HCT116 (cell line): ENCODE results near the gene ERC1. TPM values are rescaled to one million over a fixed set of nuclear protein-coding genes. Genes with fewer than 3 reads are reported as not detected.

Source experiments
- ATAC-seq: fragments of 200-7000 bp; cut with Tn5 transposase; 2 replicates; pipeline ENCODE4 v1.9.1; 2020; ENCODE audit warnings: mild to moderate bottlenecking, moderate library complexity
- BruUV-seq: library from RNA; stranded (reverse); fragments of 400-500 nt; replicated peaks from 2 replicates; lab custom pipeline; 2021; lab: Mats Ljungman, UMichigan
- CTCF ChIA-PET: fragments of 300-600 bp; sonication (Branson Sonifier 250); formaldehyde crosslinking; loops from one replicate; lab custom pipeline; 2021; ENCODE audit warnings: antibody characterized with exemption; lab: Charles Lee
- POLR2A ChIA-PET: fragments of 300-600, 350-600 bp; sonication (Branson Sonifier 250); formaldehyde crosslinking; loops from one replicate; lab custom pipeline; 2021; ENCODE audit warnings: antibody characterized with exemption; lab: Charles Lee
- RAD21 ChIA-PET, 2 experiments: fragments of 300-600 bp; sonication (Branson Sonifier 250); formaldehyde crosslinking; loops; one replicate each; lab custom pipeline; 2023; ENCODE audit warnings: low total read pairs in 2 of 2; ENCODE audit not compliant: uncharacterized antibody in 2 of 2, unreplicated experiment in 2 of 2, low non-redundant PET in 1 of 2; lab: Charles Lee
- DNase-seq: peaks from one replicate; pipeline ENCODE4 v3.0.0-alpha.2; 2010; ENCODE audit warnings: low read depth, low spot score
- H2AFZ ChIP-seq: fragments of 200-600 bp; shearing (Covaris generic), sonication (generic); 2 replicates; pipeline ENCODE4 v1.6.1; 2017; ENCODE audit warnings: low read depth, mixed run types, mixed read lengths, antibody characterized with exemption, low read length; ENCODE audit not compliant: poor library complexity, severe bottlenecking
- H3K27ac ChIP-seq: 2 replicates; pipeline ENCODE4 v1.5.1; 2012; ENCODE audit warnings: low read depth, low read length
- H3K27me3 ChIP-seq: fragments of 200-600 bp; sonication (generic); 2 replicates; pipeline ENCODE4 v1.6.1; 2016; ENCODE audit warnings: mixed run types, low read length, mixed read lengths; ENCODE audit not compliant: insufficient read depth
- H3K36me3 ChIP-seq, 2 experiments: fragments of 200-500 bp in 1 of 2; fragments of 200-600 bp in 1 of 2; sonication (Bioruptor generic) in 1 of 2; sonication (generic) in 1 of 2; 2 replicates each; pipeline versions ENCODE4 v1.5.1 to v1.6.1; 2014 to 2016; ENCODE audit warnings: low read length in 2 of 2, inconsistent platforms in 1 of 2, mixed read lengths in 1 of 2, mixed run types in 1 of 2; ENCODE audit not compliant: insufficient read depth in 2 of 2, control insufficient read depth in 1 of 2
- H3K4me1 ChIP-seq, 2 experiments: fragments of 200-600 bp in 1 of 2; sonication (generic) in 1 of 2; 2 replicates each; pipeline versions ENCODE4 v1.5.1 to v1.6.1; 2012 to 2017; ENCODE audit warnings: low read length in 2 of 2, inconsistent platforms in 1 of 2, mild to moderate bottlenecking in 1 of 2, mixed read lengths in 1 of 2, mixed run types in 1 of 2, moderate library complexity in 1 of 2; ENCODE audit not compliant: insufficient read depth in 2 of 2, control insufficient read depth in 1 of 2
- H3K4me2 ChIP-seq: fragments of 200-600 bp; sonication (generic); 2 replicates; pipeline ENCODE4 v1.6.1; 2017; ENCODE audit warnings: mixed run types, low read length, mixed read lengths
- H3K4me3 ChIP-seq, 2 experiments: fragments of 200-600 bp in 1 of 2; sonication (generic) in 1 of 2; replicated peaks in 1 of 2; 2 replicates each; pipeline ENCODE4 v1.5.1; 2011 to 2016; ENCODE audit warnings: low read length in 2 of 2, control low read depth in 1 of 2, low read depth in 1 of 2, mild to moderate bottlenecking in 1 of 2, mixed read lengths in 1 of 2, mixed run types in 1 of 2
- H3K79me2 ChIP-seq: fragments of 200-600 bp; sonication (generic); 2 replicates; pipeline ENCODE4 v1.6.1; 2017; ENCODE audit warnings: mild to moderate bottlenecking, mixed run types, low read length, moderate library complexity, mixed read lengths; ENCODE audit not compliant: insufficient read depth
- H3K9ac ChIP-seq: fragments of 200-600 bp; sonication (generic); 2 replicates; pipeline ENCODE4 v1.6.1; 2016; ENCODE audit warnings: low read length, mixed read lengths
- H3K9me2 ChIP-seq: fragments of 200-600 bp; sonication (generic), shearing (Covaris generic); 2 replicates; pipeline ENCODE4 v1.6.1; 2017; ENCODE audit warnings: mixed run types, mild to moderate bottlenecking, moderate library complexity; ENCODE audit not compliant: insufficient read depth
- H3K9me3 ChIP-seq, 2 experiments: fragments of 200-500 bp in 1 of 2; fragments of 200-600 bp in 1 of 2; sonication (Bioruptor generic) in 1 of 2; sonication (generic) in 1 of 2; 2 replicates each; pipeline ENCODE4 v1.6.1; 2014 to 2017; ENCODE audit warnings: low read length in 2 of 2, mixed read lengths in 2 of 2, inconsistent platforms in 1 of 2, low read depth in 1 of 2, mild to moderate bottlenecking in 1 of 2, mixed run types in 1 of 2, moderate library complexity in 1 of 2; ENCODE audit not compliant: control insufficient read depth in 1 of 2, insufficient read depth in 1 of 2
- H4K20me1 ChIP-seq: fragments of 200-600 bp; sonication (generic), shearing (Covaris generic); 2 replicates; pipeline ENCODE4 v1.6.1; 2017; ENCODE audit warnings: mixed run types, mild to moderate bottlenecking, moderate library complexity; ENCODE audit not compliant: insufficient read depth
- ATF3 ChIP-seq: IDR thresholded peaks from 2 replicates; pipeline ENCODE4 v1.6.1; 2012
- CEBPB ChIP-seq: IDR thresholded peaks from 2 replicates; pipeline ENCODE4 v1.6.1; 2012; ENCODE audit warnings: low read depth
- CTCF ChIP-seq, 3 experiments: fragments of 200-600 bp in 1 of 3; sonication (generic) in 1 of 3; IDR thresholded peaks in 2 of 3; conservative IDR thresholded peaks in 1 of 3; 2 replicates each; pipeline ENCODE4 v1.5.1; 2012 to 2017; ENCODE audit warnings: low read depth in 2 of 3, low read length in 2 of 3, antibody characterized with exemption in 1 of 3, borderline replicate concordance in 1 of 3, control low read depth in 1 of 3, mild to moderate bottlenecking in 1 of 3, mixed read lengths in 1 of 3, mixed run types in 1 of 3, moderate library complexity in 1 of 3; ENCODE audit not compliant: insufficient read depth in 1 of 3
- EGR1 ChIP-seq: IDR thresholded peaks from 2 replicates; pipeline ENCODE4 v1.6.1; 2012; ENCODE audit warnings: low read depth
- ELF1 ChIP-seq: IDR thresholded peaks from 2 replicates; pipeline ENCODE4 v1.6.1; 2012; ENCODE audit warnings: low read depth, borderline replicate concordance
- FOSL1 ChIP-seq: IDR thresholded peaks from 2 replicates; pipeline ENCODE4 v1.6.1; 2012; ENCODE audit warnings: low read depth
- JUND ChIP-seq: IDR thresholded peaks from 2 replicates; pipeline ENCODE4 v1.6.1; 2012
- MAX ChIP-seq: IDR thresholded peaks from 2 replicates; pipeline ENCODE4 v1.6.1; 2012
- POLR2A ChIP-seq: IDR thresholded peaks from 2 replicates; pipeline ENCODE4 v1.7.0; 2011; ENCODE audit warnings: borderline replicate concordance; ENCODE audit not compliant: insufficient read depth, insufficient read length; ENCODE audit errors: extremely low read depth
- POLR2AphosphoS5 ChIP-seq: IDR thresholded peaks from 2 replicates; pipeline ENCODE4 v1.6.1; 2011; ENCODE audit warnings: mild to moderate bottlenecking, low read depth, low read length, moderate library complexity
- RAD21 ChIP-seq: IDR thresholded peaks from 2 replicates; pipeline ENCODE4 v1.6.1; 2012; ENCODE audit warnings: low read depth, mild to moderate bottlenecking
- REST ChIP-seq: IDR thresholded peaks from 2 replicates; pipeline ENCODE4 v1.6.1; 2012; ENCODE audit warnings: low read depth
- SIN3A ChIP-seq: IDR thresholded peaks from 2 replicates; pipeline ENCODE4 v1.6.1; 2012; ENCODE audit warnings: low read depth
- SP1 ChIP-seq: IDR thresholded peaks from 2 replicates; pipeline ENCODE4 v1.6.1; 2012; ENCODE audit warnings: low read depth
- SRF ChIP-seq: IDR thresholded peaks from 2 replicates; pipeline ENCODE4 v1.6.1; 2012; ENCODE audit warnings: low read depth
- TCF7L2 ChIP-seq: IDR thresholded peaks from 2 replicates; pipeline ENCODE4 v1.7.0; 2011; ENCODE audit warnings: borderline replicate concordance, inconsistent platforms; ENCODE audit not compliant: insufficient read depth, insufficient read length; ENCODE audit errors: extremely low read depth
- ZFX ChIP-seq: fragments of 450-650 bp; IDR thresholded peaks from 2 replicates; pipeline ENCODE4 v1.6.1; 2017
- ZNF274 ChIP-seq: fragments of 200-500 bp; sonication (Bioruptor generic); IDR thresholded peaks from 2 replicates; pipeline ENCODE4 v1.6.1; 2014; ENCODE audit warnings: mild to moderate bottlenecking, low read depth, low read length, inconsistent platforms
- intact Hi-C: fragments of 100-400 bp; cut with micrococcal nuclease; formaldehyde crosslinking; loops from 2 replicates; pipeline ENCODE4 v1.10.0; 2022
- total RNA-seq: library from RNA; stranded (reverse); gene quantifications from one replicate; pipeline ENCODE4 v1.2.1, GENCODE V29; 2021; ENCODE audit not compliant: unreplicated experiment
- TF ChIP-seq, protein P1 (sequence below): IDR thresholded peaks from 2 replicates; pipeline ENCODE4 v1.6.1; 2011; ENCODE audit warnings: mild to moderate bottlenecking, low read length, moderate library complexity; ENCODE audit not compliant: insufficient replicate concordance; ENCODE audit errors: extremely low read depth

The ERC1 gene
- total RNA-seq, 1 experiment from 2014 or later, result 41.9 TPM

DNA sequence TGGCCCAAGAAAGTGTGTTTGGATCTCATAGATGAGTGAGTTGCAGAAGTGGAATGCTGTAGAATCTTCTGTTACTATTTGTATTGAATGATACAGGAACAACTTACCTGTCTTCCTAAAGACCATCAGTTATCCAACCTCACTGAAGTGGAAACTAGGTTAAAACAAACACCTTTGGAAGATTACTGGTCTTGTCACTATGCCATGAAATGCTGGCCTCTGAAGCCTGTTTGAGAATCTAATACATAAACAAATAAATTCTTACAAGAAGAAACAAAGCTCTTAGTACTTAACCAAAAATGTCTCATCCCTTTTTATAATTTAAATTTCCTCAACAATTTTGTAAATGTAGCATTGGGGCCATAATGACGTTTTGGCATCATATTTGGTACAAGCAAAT is 448.2 kb downstream of the ERC1 start (continued):
- TF ChIP-seq CTCF (IDR thresholded peaks at IDR 0.05 in 2 of 3, conservative IDR thresholded peaks at IDR 0.05 in 1 of 3; ENCODE audit: borderline replicate concordance in 1 of 3, insufficient read depth in 1 of 3, low read depth in 2 of 3, low read length in 2 of 3) (no peak), TCF7L2 (no peak), POLR2AphosphoS5 (no peak), POLR2A (no peak), ZNF274 (no peak), EGR1 (no peak), SRF (no peak), RAD21 (no peak)

DNA sequence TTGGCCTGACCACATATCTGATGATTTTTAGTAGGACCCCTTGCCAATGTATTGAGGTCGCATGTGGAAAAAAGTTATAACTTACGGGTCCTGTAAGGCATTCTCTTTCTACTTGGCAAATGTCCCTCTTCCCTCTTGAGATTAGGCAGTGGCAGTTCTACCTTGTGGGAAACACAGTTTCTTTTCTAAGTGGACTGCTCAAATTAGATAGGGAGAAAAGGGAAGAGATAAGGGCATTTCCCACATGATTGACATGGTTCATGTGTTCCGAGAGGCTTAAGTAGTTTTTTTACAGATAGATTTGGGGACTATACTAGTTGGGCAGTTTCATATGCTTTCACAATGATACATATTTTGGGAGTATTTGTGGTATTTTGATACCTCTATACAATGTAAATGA is 448.7 kb downstream of the ERC1 start:
- Histone ChIP-seq H3K36me3 (no peaks in the 10 kb centered on the region), H3K9me2 (no peaks in the 10 kb centered on the region), H3K27me3 (no peaks in the 10 kb centered on the region), H3K4me2 (no peak overlapping the region), H3K27ac (no peak overlapping the region), H3K79me2 (no peaks in the 10 kb centered on the region), H3K9me3 (no peaks in the 10 kb centered on the region), H2AFZ (no peak overlapping the region), H4K20me1 (no peaks in the 10 kb centered on the region), H3K4me3 (no peak overlapping the region), H3K4me1 (no peaks in the 10 kb centered on the region), H3K9ac (no peak overlapping the region)
- DNase-seq (no peak), ATAC-seq (no peak)
- ChIA-PET CTCF (no interaction called here), RAD21 (no interaction called here), POLR2A (no interaction called here)
- no peak for TF ChIP-seq ATF3
- TF ChIP-seq ELF1, result no peak
- TF ChIP-seq SRF, result no peak
- no peak for TF ChIP-seq RAD21
- TF ChIP-seq TCF7L2, result no peak
- no peak for TF ChIP-seq MAX
- TF ChIP-seq POLR2A, result no peak
- no peak for TF ChIP-seq REST
- no peak for TF ChIP-seq CEBPB
- no peak for TF ChIP-seq JUND
- TF ChIP-seq SP1, result no peak
- no peak for TF ChIP-seq FOSL1
- TF ChIP-seq, protein P1, sequence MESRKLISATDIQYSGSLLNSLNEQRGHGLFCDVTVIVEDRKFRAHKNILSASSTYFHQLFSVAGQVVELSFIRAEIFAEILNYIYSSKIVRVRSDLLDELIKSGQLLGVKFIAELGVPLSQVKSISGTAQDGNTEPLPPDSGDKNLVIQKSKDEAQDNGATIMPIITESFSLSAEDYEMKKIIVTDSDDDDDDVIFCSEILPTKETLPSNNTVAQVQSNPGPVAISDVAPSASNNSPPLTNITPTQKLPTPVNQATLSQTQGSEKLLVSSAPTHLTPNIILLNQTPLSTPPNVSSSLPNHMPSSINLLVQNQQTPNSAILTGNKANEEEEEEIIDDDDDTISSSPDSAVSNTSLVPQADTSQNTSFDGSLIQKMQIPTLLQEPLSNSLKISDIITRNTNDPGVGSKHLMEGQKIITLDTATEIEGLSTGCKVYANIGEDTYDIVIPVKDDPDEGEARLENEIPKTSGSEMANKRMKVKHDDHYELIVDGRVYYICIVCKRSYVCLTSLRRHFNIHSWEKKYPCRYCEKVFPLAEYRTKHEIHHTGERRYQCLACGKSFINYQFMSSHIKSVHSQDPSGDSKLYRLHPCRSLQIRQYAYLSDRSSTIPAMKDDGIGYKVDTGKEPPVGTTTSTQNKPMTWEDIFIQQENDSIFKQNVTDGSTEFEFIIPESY, result no peak
- no peak for TF ChIP-seq SIN3A
- TF ChIP-seq POLR2AphosphoS5, result no peak
- TF ChIP-seq ZFX, result no peak
- TF ChIP-seq EGR1, result no peak
- intact Hi-C loops, result no loop called here
- BruUV-seq, result no TSS peak
